Endothelial cell of umbilical vein (primary cell): ENCODE measurements around the gene HYI. TPM values are rescaled to one million over a fixed set of nuclear protein-coding genes. Genes with fewer than 3 reads are reported as not detected.

ENCODE experiments used
- BruUV-seq: library from RNA; stranded (reverse); fragments of 400-500 nt; replicated peaks from 2 replicates; lab custom pipeline; 2021; lab: Mats Ljungman, UMichigan
- CTCF ChIA-PET: fragments of 300-600, 350-600 bp; sonication (Branson Sonifier 250); formaldehyde crosslinking; loops from one replicate; lab custom pipeline; 2021; ENCODE audit warnings: antibody characterized with exemption, inconsistent platforms; lab: Charles Lee
- POLR2A ChIA-PET: fragments of 300-600, 350-600 bp; sonication (Branson Sonifier 250); formaldehyde crosslinking; loops from one replicate; lab custom pipeline; 2021; ENCODE audit warnings: antibody characterized with exemption, inconsistent platforms; lab: Charles Lee
- DNase-seq: peaks from one replicate; pipeline ENCODE4 v3.0.0-alpha.2; 2011; ENCODE audit warnings: low read depth, low spot score
- FAIRE-seq: peaks from 2 replicates; lab custom pipeline; 2011; peaks lifted over from hg19 to GRCh38; lab: Jason Lieb, UNC
- H2AFZ ChIP-seq: 2 replicates; pipeline ENCODE4 v1.6.0; 2012; ENCODE audit warnings: low read depth, low read length, control low read depth, inconsistent platforms
- H3K27ac ChIP-seq: 2 replicates; pipeline ENCODE4 v1.5.1; 2011; ENCODE audit warnings: low read depth, mild to moderate bottlenecking, control low read depth, low read length, moderate library complexity; ENCODE audit not compliant: insufficient read depth
- H3K27me3 ChIP-seq, 2 experiments: 2 replicates each; pipeline versions ENCODE4 v1.6.0 to v1.6.1; 2011; ENCODE audit warnings: low read length in 2 of 2, mixed read lengths in 1 of 2; ENCODE audit not compliant: control insufficient read depth in 2 of 2, insufficient read depth in 2 of 2
- H3K36me3 ChIP-seq, 2 experiments: 2 replicates in 1 of 2; 3 replicates in 1 of 2; pipeline ENCODE4 v1.5.1; 2011; ENCODE audit warnings: low read length in 2 of 2, mild to moderate bottlenecking in 1 of 2, moderate library complexity in 1 of 2; ENCODE audit not compliant: control insufficient read depth in 2 of 2, insufficient read depth in 2 of 2; ENCODE audit errors: extremely low read depth in 1 of 2
- H3K4me1 ChIP-seq: 3 replicates; pipeline ENCODE4 v1.5.1; 2011; ENCODE audit warnings: mild to moderate bottlenecking, low read length; ENCODE audit not compliant: control insufficient read depth, insufficient read depth; ENCODE audit errors: extremely low read depth
- H3K4me2 ChIP-seq: 2 replicates; pipeline ENCODE4 v1.6.1; 2011; ENCODE audit warnings: low read length, control low read depth, mixed read lengths; ENCODE audit not compliant: insufficient read depth
- H3K4me3 ChIP-seq, 3 experiments: fragments of 200-600 bp in 1 of 3; sonication (generic), shearing (Covaris generic) in 1 of 3; replicated peaks in 1 of 3; 2 replicates each; pipeline ENCODE4 v1.5.1; 2011 to 2016; ENCODE audit warnings: control low read depth in 3 of 3, low read length in 3 of 3, mild to moderate bottlenecking in 2 of 3, inconsistent platforms in 1 of 3, low read depth in 1 of 3, moderate library complexity in 1 of 3; ENCODE audit not compliant: insufficient read depth in 1 of 3
- H3K79me2 ChIP-seq: 2 replicates; pipeline ENCODE4 v1.6.0; 2012; ENCODE audit warnings: low read length, inconsistent platforms; ENCODE audit not compliant: control insufficient read depth, insufficient read depth
- H3K9ac ChIP-seq: replicated peaks from 2 replicates; pipeline ENCODE3; 2011; ENCODE audit warnings: low read length, control low read depth; ENCODE audit not compliant: insufficient read depth; ENCODE audit errors: extremely low read depth
- H3K9me1 ChIP-seq: replicated peaks from 3 replicates; pipeline ENCODE4 v1.6.0; 2011; ENCODE audit warnings: mild to moderate bottlenecking, low read length; ENCODE audit not compliant: control insufficient read depth, insufficient read depth; ENCODE audit errors: extremely low read depth
- H3K9me3 ChIP-seq: replicated peaks from 2 replicates; pipeline ENCODE4 v1.5.1; 2012; ENCODE audit warnings: low read length, inconsistent platforms; ENCODE audit not compliant: control insufficient read depth, insufficient read depth
- H4K20me1 ChIP-seq: replicated peaks from 2 replicates; pipeline ENCODE3; 2011; ENCODE audit warnings: mild to moderate bottlenecking, low read length; ENCODE audit not compliant: control insufficient read depth, insufficient read depth; ENCODE audit errors: extremely low read depth
- FOS ChIP-seq: IDR thresholded peaks from 2 replicates; pipeline ENCODE4 v1.6.1; 2011; ENCODE audit warnings: mild to moderate bottlenecking, low read length, moderate library complexity, borderline replicate concordance; ENCODE audit not compliant: insufficient read depth
- JUN ChIP-seq: IDR thresholded peaks from 2 replicates; pipeline ENCODE4 v1.6.1; 2011; ENCODE audit warnings: borderline replicate concordance, low read depth; ENCODE audit not compliant: insufficient read length, insufficient read depth
- MAX ChIP-seq: IDR thresholded peaks from 2 replicates; pipeline ENCODE4 v1.6.1; 2011; ENCODE audit not compliant: insufficient read depth, insufficient read length
- POLR2A ChIP-seq: IDR thresholded peaks from 2 replicates; pipeline ENCODE4 v1.6.1; 2012; ENCODE audit warnings: low read depth, mild to moderate bottlenecking, control low read depth, low read length
- dilution Hi-C: fragments of 300-500 bp; cut with MboI; formaldehyde crosslinking; loops from one replicate; pipeline ENCODE4 v1.15.0; 2019; ENCODE audit warnings: low sequenced_read_pairs; ENCODE audit not compliant: extremely low pct_ligation_motif_present
- intact Hi-C: fragments of 100-400 bp; cut with micrococcal nuclease; formaldehyde crosslinking; loops from one replicate; pipeline ENCODE4 v1.10.0; 2022
- polyA plus RNA-seq, 4 experiments: library from polyadenylated mRNA; depleted of rRNA in 3 of 4; stranded (reverse) in 3 of 4; unstranded in 1 of 4; fragments of >200 nt; gene quantifications; 2 replicates each; pipeline versions ENCODE4 v1.2.1 to v1.2.3, GENCODE V29; 2011 to 2012; ENCODE audit warnings: missing spikeins in 1 of 4
- total RNA-seq: library from RNA; stranded (reverse); gene quantifications from 2 replicates; pipeline ENCODE4 v1.2.3, GENCODE V29; 2021

Gene HYI
- total and polyA plus RNA-seq, 2 donors (not counting 3 experiments of a cell fraction or from before 2014, with no cell fraction given), result 324 to 342 TPM

- Histone ChIP-seq H3K4me3 (no peak overlapping the region), H3K27me3 (no peaks in the 10 kb centered on the region), H3K27ac (no peak overlapping the region), H2AFZ (no peak overlapping the region), H3K4me2 (no peak overlapping the region), H3K9ac (no peak overlapping the region), H3K9me3 (no peaks in the 10 kb centered on the region), H3K36me3 (peaks cover 0 to 30% of the 10 kb centered on the region in 2 experiments), H3K79me2 (no peaks in the 10 kb centered on the region), H4K20me1 (no peaks in the 10 kb centered on the region), H3K9me1 (no peaks in the 10 kb centered on the region), H3K4me1 (no peaks in the 10 kb centered on the region)
- POLR2A ChIA-PET, result no interaction called here
- no TSS peak for BruUV-seq
- FAIRE-seq, result no peak
- CTCF ChIA-PET, result interaction anchor here (0.7 kb wide), 1 partner anchor 22 kb away, joined by 3 read pairs; no protein-coding TSS in a partner anchor
- DNase-seq, result no peak
- intact Hi-C loops, result no loop called here
- dilution Hi-C loops, result no loop called here
- TF ChIP-seq MAX (no peak), POLR2A (no peak), FOS (no peak), JUN (no peak)
These were observed 17.4 kb downstream of the HYI start for GRCh38 chr1:43436371-43436770.

- FAIRE-seq (no peak), DNase-seq (no peak)
- no peak overlapping the region for H3K4me2 ChIP-seq
- peaks cover 0 to 38% of the 10 kb centered on the region in 2 experiments for H3K36me3 ChIP-seq
- intact Hi-C loops (no loop called here), dilution Hi-C loops (no loop called here)
- H3K27ac ChIP-seq, result no peak overlapping the region
- H3K4me1 ChIP-seq, result no peaks in the 10 kb centered on the region
- H3K27me3 ChIP-seq, result no peaks in the 10 kb centered on the region
- CTCF ChIA-PET, result interaction anchor here (1.6 kb wide), 1 partner anchor 209 kb away, joined by 5 read pairs; no protein-coding TSS in a partner anchor
- H2AFZ ChIP-seq, result no peak overlapping the region
- TF ChIP-seq POLR2A, result peak; percentile 12
- no peak for TF ChIP-seq FOS
- no peak overlapping the region for H3K9ac ChIP-seq
- no peaks in the 10 kb centered on the region for H3K9me1 ChIP-seq
- no peaks in the 10 kb centered on the region for H3K79me2 ChIP-seq
- no peaks in the 10 kb centered on the region for H3K9me3 ChIP-seq
- H3K4me3 ChIP-seq, result no peak overlapping the region
- POLR2A ChIA-PET, result no interaction called here
- BruUV-seq, result no TSS peak
- H4K20me1 ChIP-seq, result no peaks in the 10 kb centered on the region
These were observed 18.3 kb downstream of the HYI start for GRCh38 chr1:43435146-43436145.
